ENCODE results near the gene ARID1B. TPM values are rescaled to one million over a fixed set of nuclear protein-coding genes. Genes with fewer than 3 reads are reported as not detected.

Gene ARID1B
- total and polyA plus RNA-seq, 2 donors (not counting 1 experiment from before 2014, with no cell fraction given): 47.2 to 280 TPM

- H3K4me3 ChIP-seq (ENCODE audit: control extremely low read depth in 1 of 5, extremely low read depth in 1 of 5, insufficient read depth in 1 of 5, low read depth in 2 of 5, low read length in 4 of 5): no peak overlapping the region
- H3K36me3 ChIP-seq (replicated peaks in 1 of 2; ENCODE audit: control extremely low read depth in 1 of 2, control insufficient read depth in 1 of 2, extremely low read depth in 1 of 2, insufficient read depth in 2 of 2, low read length in 1 of 2): peaks cover 8 to 47% of the 10 kb centered on the region in 2 experiments
- H3K27me3 Mint-ChIP-seq: no peaks in the 10 kb centered on the region
- TF ChIP-seq EZH2 (IDR thresholded peaks at IDR 0.05; ENCODE audit: borderline replicate concordance, insufficient read depth, low read depth, low read length, poor library complexity, severe bottlenecking): no peak
- no peak overlapping the region for H2AFZ ChIP-seq (ENCODE audit: insufficient read depth, low read depth, low read length, poor library complexity, severe bottlenecking)
- CTCF ChIA-PET: interaction anchor here (1.0 kb wide), 1 partner anchor 98 kb away, joined by 3 read pairs; no protein-coding TSS in a partner anchor
- no peak overlapping the region for H3K27ac ChIP-seq (ENCODE audit: low read length in 2 of 2)
- H3K4me1 ChIP-seq (ENCODE audit: control insufficient read depth in 2 of 2, insufficient read depth in 2 of 2, low read length in 2 of 2): no peaks in the 10 kb centered on the region
- H3K79me2 ChIP-seq (ENCODE audit: control insufficient read depth, insufficient read depth, low read length): peaks cover 11% of the 10 kb centered on the region
- WGBS (ENCODE audit: insufficient coverage): 95% methylated on average over 11 of the region's 17 CpGs
- no peak overlapping the region for H3K27ac Mint-ChIP-seq
- no peaks in the 10 kb centered on the region for H3K4me1 Mint-ChIP-seq
- ATAC-seq (ENCODE audit: low read depth) (no peak), DNase-seq (no peak)
- intact Hi-C loops (cut with micrococcal nuclease): no loop called here
- no peaks in the 10 kb centered on the region for H3K27me3 ChIP-seq (replicated peaks in 1 of 4; ENCODE audit: control extremely low read depth in 1 of 4, control insufficient read depth in 3 of 4, insufficient read depth in 4 of 4, low read length in 3 of 4)
- POLR2A ChIA-PET: no interaction called here
- no peak overlapping the region for H3K4me2 ChIP-seq (replicated peaks; ENCODE audit: low read depth, low read length, poor library complexity, severe bottlenecking)
- no peaks in the 10 kb centered on the region for H3K9me3 Mint-ChIP-seq (ENCODE audit: insufficient read depth)
- peaks cover 25% of the 10 kb centered on the region for H4K20me1 ChIP-seq (ENCODE audit: control insufficient read depth, insufficient read depth, low read length, poor library complexity, severe bottlenecking)
- H3K9me3 ChIP-seq (ENCODE audit: control extremely low read depth in 1 of 3, control insufficient read depth in 2 of 3, insufficient read depth in 1 of 3, low read length in 2 of 3): no peaks in the 10 kb centered on the region
- no peak overlapping the region for H3K4me3 Mint-ChIP-seq
- H3K9ac ChIP-seq (ENCODE audit: low read length): no peak overlapping the region
Observed at GRCh38 chr6:157143890-157144798, 367.0 kb downstream of the ARID1B start.

GRCh38 chr6:157144859-157145568 is 367.8 kb downstream of the ARID1B start:
- Mint-ChIP-seq H3K27ac (peak overlapping the region; percentile 43), H3K9me3 (ENCODE audit: insufficient read depth) (no peaks in the 10 kb centered on the region), H3K4me3 (no peak overlapping the region), H3K4me1 (no peaks in the 10 kb centered on the region), H3K27me3 (no peaks in the 10 kb centered on the region)
- H3K27ac ChIP-seq (ENCODE audit: low read length in 2 of 2): no peak overlapping the region
- H3K4me1 ChIP-seq (ENCODE audit: control insufficient read depth in 2 of 2, insufficient read depth in 2 of 2, low read length in 2 of 2): no peaks in the 10 kb centered on the region
- H4K20me1 ChIP-seq (ENCODE audit: control insufficient read depth, insufficient read depth, low read length, poor library complexity, severe bottlenecking): peaks cover 23% of the 10 kb centered on the region
- intact Hi-C loops (cut with micrococcal nuclease): no loop called here
- H2AFZ ChIP-seq (ENCODE audit: insufficient read depth, low read depth, low read length, poor library complexity, severe bottlenecking): no peak overlapping the region
- 96% methylated on average over 18 of the region's 19 CpGs for WGBS (ENCODE audit: insufficient coverage)
- H3K9ac ChIP-seq (ENCODE audit: low read length): no peak overlapping the region
- ChIA-PET CTCF (interaction anchor here (1.0 to 1.1 kb wide), 2 partner anchors 99 to 111 kb away, joined by 3 read pairs; no protein-coding TSS in a partner anchor), POLR2A (no interaction called here)
- peaks cover 8 to 54% of the 10 kb centered on the region in 2 experiments for H3K36me3 ChIP-seq (replicated peaks in 1 of 2; ENCODE audit: control extremely low read depth in 1 of 2, control insufficient read depth in 1 of 2, extremely low read depth in 1 of 2, insufficient read depth in 2 of 2, low read length in 1 of 2)
- no peaks in the 10 kb centered on the region for H3K27me3 ChIP-seq (replicated peaks in 1 of 4; ENCODE audit: control extremely low read depth in 1 of 4, control insufficient read depth in 3 of 4, insufficient read depth in 4 of 4, low read length in 3 of 4)
- H3K9me3 ChIP-seq (ENCODE audit: control extremely low read depth in 1 of 3, control insufficient read depth in 2 of 3, insufficient read depth in 1 of 3, low read length in 2 of 3): no peaks in the 10 kb centered on the region
- DNase-seq (no peak), ATAC-seq (ENCODE audit: low read depth) (no peak)
- no peak overlapping the region for H3K4me2 ChIP-seq (replicated peaks; ENCODE audit: low read depth, low read length, poor library complexity, severe bottlenecking)
- H3K79me2 ChIP-seq (ENCODE audit: control insufficient read depth, insufficient read depth, low read length): peaks cover 11% of the 10 kb centered on the region
- no peak overlapping the region for H3K4me3 ChIP-seq (ENCODE audit: control extremely low read depth in 1 of 5, extremely low read depth in 1 of 5, insufficient read depth in 1 of 5, low read depth in 2 of 5, low read length in 4 of 5)
- no peak for TF ChIP-seq EZH2 (IDR thresholded peaks at IDR 0.05; ENCODE audit: borderline replicate concordance, insufficient read depth, low read depth, low read length, poor library complexity, severe bottlenecking)
- TF ChIP-seq, protein P1, sequence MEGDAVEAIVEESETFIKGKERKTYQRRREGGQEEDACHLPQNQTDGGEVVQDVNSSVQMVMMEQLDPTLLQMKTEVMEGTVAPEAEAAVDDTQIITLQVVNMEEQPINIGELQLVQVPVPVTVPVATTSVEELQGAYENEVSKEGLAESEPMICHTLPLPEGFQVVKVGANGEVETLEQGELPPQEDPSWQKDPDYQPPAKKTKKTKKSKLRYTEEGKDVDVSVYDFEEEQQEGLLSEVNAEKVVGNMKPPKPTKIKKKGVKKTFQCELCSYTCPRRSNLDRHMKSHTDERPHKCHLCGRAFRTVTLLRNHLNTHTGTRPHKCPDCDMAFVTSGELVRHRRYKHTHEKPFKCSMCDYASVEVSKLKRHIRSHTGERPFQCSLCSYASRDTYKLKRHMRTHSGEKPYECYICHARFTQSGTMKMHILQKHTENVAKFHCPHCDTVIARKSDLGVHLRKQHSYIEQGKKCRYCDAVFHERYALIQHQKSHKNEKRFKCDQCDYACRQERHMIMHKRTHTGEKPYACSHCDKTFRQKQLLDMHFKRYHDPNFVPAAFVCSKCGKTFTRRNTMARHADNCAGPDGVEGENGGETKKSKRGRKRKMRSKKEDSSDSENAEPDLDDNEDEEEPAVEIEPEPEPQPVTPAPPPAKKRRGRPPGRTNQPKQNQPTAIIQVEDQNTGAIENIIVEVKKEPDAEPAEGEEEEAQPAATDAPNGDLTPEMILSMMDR (IDR thresholded peaks at IDR 0.05): no peak
